ENCODE data around the gene TRMT11.
"Not testable (repeated sequence)": the region's sequence is repeated elsewhere in the genome, so short reads cannot be mapped to it uniquely, and the experiment has no call there.

The TRMT11 gene

DNA sequence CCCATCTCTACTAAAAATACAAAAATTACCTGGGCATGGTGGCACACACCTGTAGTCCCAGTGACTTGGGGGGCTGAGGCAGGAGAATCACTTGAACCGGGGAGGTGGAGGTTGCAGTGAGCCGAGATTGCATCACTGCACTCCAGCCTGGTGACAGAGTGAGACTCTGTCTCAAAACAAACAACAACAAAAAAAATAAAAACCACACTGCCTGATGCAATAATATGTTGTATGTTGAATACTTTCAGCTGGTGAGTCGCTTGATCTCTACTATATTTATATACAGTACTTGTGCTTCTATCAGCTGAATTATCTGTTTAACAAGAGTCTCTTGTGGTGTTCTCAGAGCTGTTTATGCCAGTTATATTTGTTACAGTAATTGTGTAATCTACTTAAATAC lies 37.1 kb downstream of the TRMT11 start:
- H3K27me3 ChIP-seq (ENCODE audit: insufficient read depth, low read length); H3K4me1 ChIP-seq (ENCODE audit: insufficient read depth, low read length); H3K9me3 ChIP-seq (ENCODE audit: low read length); H3K4me3 ChIP-seq (ENCODE audit: low read length); H2AFZ ChIP-seq (ENCODE audit: low read depth, low read length): not testable (repeated sequence)
- H3K36me3 ChIP-seq (ENCODE audit: insufficient read depth, low read length), result peaks cover 70% of the 10 kb centered on the region

DNA sequence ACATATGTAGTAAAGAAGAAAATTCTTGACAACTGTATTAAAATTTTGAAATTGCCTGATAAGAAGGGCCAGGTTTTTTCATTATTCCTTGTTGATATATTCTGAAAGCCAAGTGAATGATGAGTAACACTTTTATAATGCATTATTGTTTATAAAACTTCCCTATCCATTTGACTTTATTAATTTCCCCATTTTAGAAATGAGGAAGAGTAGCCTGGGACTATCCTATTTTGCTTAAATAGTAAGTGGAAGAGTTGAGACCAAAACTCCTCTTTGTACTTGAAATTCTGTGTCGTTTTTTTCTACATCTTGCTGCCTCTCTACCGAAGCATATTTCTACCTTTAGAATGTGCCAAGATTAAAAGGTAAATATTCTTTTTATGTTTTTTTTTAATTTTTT lies 39.7 kb downstream of the TRMT11 start:
- H2AFZ ChIP-seq (ENCODE audit: low read depth, low read length), result no peak overlapping the region

GRCh38 chr6:126027601-126028000 lies 41.3 kb downstream of the TRMT11 start:
- Histone ChIP-seq H3K4me1 (ENCODE audit: insufficient read depth, low read length) (no peaks in the 10 kb centered on the region), H3K27me3 (ENCODE audit: insufficient read depth, low read length) (no peaks in the 10 kb centered on the region), H2AFZ (ENCODE audit: low read depth, low read length) (no peak overlapping the region), H3K9me3 (ENCODE audit: low read length) (no peaks in the 10 kb centered on the region), H3K36me3 (ENCODE audit: insufficient read depth, low read length) (peaks cover 56% of the 10 kb centered on the region), H3K4me3 (ENCODE audit: low read length) (no peak overlapping the region)

More for the DNA sequence above, 39.7 kb downstream of the TRMT11 start:
- Histone ChIP-seq H3K36me3 (ENCODE audit: insufficient read depth, low read length) (peaks cover 64% of the 10 kb centered on the region), H3K4me1 (ENCODE audit: insufficient read depth, low read length) (no peaks in the 10 kb centered on the region), H3K27me3 (ENCODE audit: insufficient read depth, low read length) (no peaks in the 10 kb centered on the region), H3K9me3 (ENCODE audit: low read length) (no peaks in the 10 kb centered on the region), H3K4me3 (ENCODE audit: low read length) (no peak overlapping the region)

DNA sequence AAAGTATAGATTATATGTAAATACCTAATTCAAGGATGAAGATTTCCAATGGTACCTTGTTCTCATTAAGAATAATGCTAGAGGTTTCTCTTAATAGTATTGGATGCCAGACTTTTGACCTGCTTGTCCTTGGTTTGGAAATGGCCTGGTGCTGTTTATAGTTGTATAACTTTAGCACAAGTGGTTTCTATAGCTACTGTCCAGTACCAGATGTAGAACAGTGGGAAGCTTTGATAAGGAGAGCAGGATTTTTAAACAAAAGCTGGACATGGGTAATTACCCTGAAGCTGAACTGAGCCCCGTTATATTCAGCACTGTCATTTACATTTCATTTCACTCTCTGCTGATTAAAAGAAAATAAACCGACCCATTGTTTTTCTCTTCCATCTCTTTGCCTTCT lies 43.7 kb downstream of the TRMT11 start:
- H3K27me3 ChIP-seq (ENCODE audit: insufficient read depth, low read length), result no peaks in the 10 kb centered on the region
- H3K9me3 ChIP-seq (ENCODE audit: low read length), result no peaks in the 10 kb centered on the region
- H3K4me1 ChIP-seq (ENCODE audit: insufficient read depth, low read length), result no peaks in the 10 kb centered on the region

DNA sequence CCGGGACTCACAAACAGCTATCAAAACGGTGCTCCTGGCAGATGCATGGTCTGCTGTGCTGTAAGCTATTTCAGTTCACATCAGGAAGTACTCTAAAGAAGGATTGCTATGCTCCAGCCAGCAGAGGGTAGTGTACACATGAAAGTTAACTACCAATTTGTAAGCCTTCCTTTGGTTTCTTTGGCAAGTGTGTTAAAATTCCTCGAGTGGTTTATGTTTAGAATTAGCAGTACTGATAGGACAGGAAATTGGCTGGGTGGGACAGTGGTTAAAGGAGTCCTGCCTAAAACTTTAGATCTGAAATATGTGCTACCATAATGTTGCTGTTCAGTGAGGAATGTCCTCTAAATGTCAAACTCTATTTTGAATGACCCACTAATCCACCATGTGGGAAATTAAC lies 47.4 kb downstream of the TRMT11 start:
- Histone ChIP-seq H3K36me3 (ENCODE audit: insufficient read depth, low read length) (peaks cover 43% of the 10 kb centered on the region), H2AFZ (ENCODE audit: low read depth, low read length) (no peak overlapping the region), H3K27me3 (ENCODE audit: insufficient read depth, low read length) (no peaks in the 10 kb centered on the region), H3K4me1 (ENCODE audit: insufficient read depth, low read length) (no peaks in the 10 kb centered on the region), H3K9me3 (ENCODE audit: low read length) (no peaks in the 10 kb centered on the region), H3K4me3 (ENCODE audit: low read length) (no peak overlapping the region)

More for the DNA sequence above, 43.7 kb downstream of the TRMT11 start:
- Histone ChIP-seq H3K36me3 (ENCODE audit: insufficient read depth, low read length) (peaks cover 40% of the 10 kb centered on the region), H3K4me3 (ENCODE audit: low read length) (no peak overlapping the region), H2AFZ (ENCODE audit: low read depth, low read length) (no peak overlapping the region)

- H3K4me1 ChIP-seq (ENCODE audit: insufficient read depth, low read length), result no peaks in the 10 kb centered on the region
- H3K36me3 ChIP-seq (ENCODE audit: insufficient read depth, low read length), result peaks cover 47% of the 10 kb centered on the region
- H3K4me3 ChIP-seq (ENCODE audit: low read length), result no peak overlapping the region
- H3K27me3 ChIP-seq (ENCODE audit: insufficient read depth, low read length), result no peaks in the 10 kb centered on the region
- no peak overlapping the region for H2AFZ ChIP-seq (ENCODE audit: low read depth, low read length)
- no peaks in the 10 kb centered on the region for H3K9me3 ChIP-seq (ENCODE audit: low read length)
These were observed 48.3 kb downstream of the TRMT11 start for GRCh38 chr6:126034656-126035055.

DNA sequence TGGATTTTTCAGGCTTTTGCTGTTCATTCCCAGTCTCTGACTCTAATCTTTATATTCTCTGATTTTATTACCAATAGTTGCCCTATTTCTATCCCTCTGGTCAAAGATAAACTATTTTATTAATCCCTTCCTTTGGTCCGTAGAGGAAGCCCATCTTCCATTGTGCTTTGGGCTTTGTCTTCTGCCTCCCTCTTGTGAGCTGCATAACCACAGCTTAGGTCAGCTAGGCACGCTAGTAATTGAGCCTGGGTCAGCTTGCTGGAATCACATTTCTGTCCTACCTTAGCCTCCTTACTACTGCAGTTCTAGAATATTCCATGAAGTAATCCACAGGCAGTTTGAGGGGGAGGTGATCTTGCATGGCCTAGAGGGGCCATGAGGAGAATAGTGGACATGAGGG lies 49.4 kb downstream of the TRMT11 start:
- no peaks in the 10 kb centered on the region for H3K4me1 ChIP-seq (ENCODE audit: insufficient read depth, low read length)
- no peak overlapping the region for H2AFZ ChIP-seq (ENCODE audit: low read depth, low read length)
- no peaks in the 10 kb centered on the region for H3K9me3 ChIP-seq (ENCODE audit: low read length)
- H3K4me3 ChIP-seq (ENCODE audit: low read length), result no peak overlapping the region
- H3K27me3 ChIP-seq (ENCODE audit: insufficient read depth, low read length), result no peaks in the 10 kb centered on the region
- H3K36me3 ChIP-seq (ENCODE audit: insufficient read depth, low read length), result peaks cover 44% of the 10 kb centered on the region

- Histone ChIP-seq H2AFZ (ENCODE audit: low read depth, low read length) (no peak overlapping the region), H3K4me3 (ENCODE audit: low read length) (no peak overlapping the region), H3K36me3 (ENCODE audit: insufficient read depth, low read length) (peaks cover 46% of the 10 kb centered on the region), H3K4me1 (ENCODE audit: insufficient read depth, low read length) (peaks cover 5% of the 10 kb centered on the region), H3K9me3 (ENCODE audit: low read length) (no peaks in the 10 kb centered on the region), H3K27me3 (ENCODE audit: insufficient read depth, low read length) (no peaks in the 10 kb centered on the region)
These were observed 51.9 kb downstream of the TRMT11 start for GRCh38 chr6:126038234-126038633.

DNA sequence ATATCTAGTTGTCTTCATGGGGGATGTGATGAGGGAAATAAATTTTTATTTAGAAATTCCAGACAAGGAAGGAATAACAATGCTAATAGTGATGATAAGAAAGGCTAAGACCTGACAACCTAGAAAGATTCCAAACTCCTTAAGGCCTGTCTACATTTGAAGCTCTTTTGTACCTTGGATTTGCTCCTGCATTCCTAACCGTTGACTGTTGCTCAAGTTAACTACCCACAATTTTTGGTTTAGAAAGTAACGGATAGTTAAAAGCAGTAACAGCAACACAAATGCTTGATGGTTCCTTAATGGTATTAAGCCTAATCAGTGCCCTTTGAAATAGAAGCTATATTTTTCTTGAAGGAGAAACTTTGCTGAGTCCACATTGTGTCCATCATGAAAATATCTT lies 52.9 kb downstream of the TRMT11 start:
- Histone ChIP-seq H3K36me3 (ENCODE audit: insufficient read depth, low read length) (peaks cover 46% of the 10 kb centered on the region), H3K27me3 (ENCODE audit: insufficient read depth, low read length) (no peaks in the 10 kb centered on the region), H3K4me3 (ENCODE audit: low read length) (no peak overlapping the region), H3K4me1 (ENCODE audit: insufficient read depth, low read length) (peaks cover 5% of the 10 kb centered on the region), H2AFZ (ENCODE audit: low read depth, low read length) (no peak overlapping the region), H3K9me3 (ENCODE audit: low read length) (no peaks in the 10 kb centered on the region)

GRCh38 chr6:126040394-126040793 lies 54.1 kb downstream of the TRMT11 start:
- peaks cover 5% of the 10 kb centered on the region for H3K4me1 ChIP-seq (ENCODE audit: insufficient read depth, low read length)
- H3K4me3 ChIP-seq (ENCODE audit: low read length), result no peak overlapping the region
- H2AFZ ChIP-seq (ENCODE audit: low read depth, low read length), result no peak overlapping the region
- no peaks in the 10 kb centered on the region for H3K27me3 ChIP-seq (ENCODE audit: insufficient read depth, low read length)
- peaks cover 5% of the 10 kb centered on the region for H3K9me3 ChIP-seq (ENCODE audit: low read length)
- H3K36me3 ChIP-seq (ENCODE audit: insufficient read depth, low read length), result peaks cover 46% of the 10 kb centered on the region

- no peak overlapping the region for H3K4me3 ChIP-seq (ENCODE audit: low read length)
These were observed 54.5 kb downstream of the TRMT11 start for GRCh38 chr6:126040826-126041225.

GRCh38 chr6:126041516-126041915 lies 55.2 kb downstream of the TRMT11 start:
- no peak overlapping the region for H2AFZ ChIP-seq (ENCODE audit: low read depth, low read length)
- peaks cover 5% of the 10 kb centered on the region for H3K4me1 ChIP-seq (ENCODE audit: insufficient read depth, low read length)
- H3K4me3 ChIP-seq (ENCODE audit: low read length), result no peak overlapping the region
- H3K36me3 ChIP-seq (ENCODE audit: insufficient read depth, low read length), result peaks cover 45% of the 10 kb centered on the region
- no peaks in the 10 kb centered on the region for H3K27me3 ChIP-seq (ENCODE audit: insufficient read depth, low read length)
- peaks cover 6% of the 10 kb centered on the region for H3K9me3 ChIP-seq (ENCODE audit: low read length)

More at GRCh38 chr6:126040826-126041225, 54.5 kb downstream of the TRMT11 start:
- H3K27me3 ChIP-seq (ENCODE audit: insufficient read depth, low read length), result no peaks in the 10 kb centered on the region
- H3K9me3 ChIP-seq (ENCODE audit: low read length), result peaks cover 6% of the 10 kb centered on the region
- no peak overlapping the region for H2AFZ ChIP-seq (ENCODE audit: low read depth, low read length)
- peaks cover 49% of the 10 kb centered on the region for H3K36me3 ChIP-seq (ENCODE audit: insufficient read depth, low read length)
- peaks cover 5% of the 10 kb centered on the region for H3K4me1 ChIP-seq (ENCODE audit: insufficient read depth, low read length)

GRCh38 chr6:126042001-126042419 lies 55.7 kb downstream of the TRMT11 start:
- Histone ChIP-seq H3K27me3 (ENCODE audit: insufficient read depth, low read length) (no peaks in the 10 kb centered on the region), H3K4me3 (ENCODE audit: low read length) (no peak overlapping the region), H3K36me3 (ENCODE audit: insufficient read depth, low read length) (peaks cover 45% of the 10 kb centered on the region), H3K9me3 (ENCODE audit: low read length) (peaks cover 6% of the 10 kb centered on the region), H2AFZ (ENCODE audit: low read depth, low read length) (no peak overlapping the region), H3K4me1 (ENCODE audit: insufficient read depth, low read length) (peaks cover 5% of the 10 kb centered on the region)

DNA sequence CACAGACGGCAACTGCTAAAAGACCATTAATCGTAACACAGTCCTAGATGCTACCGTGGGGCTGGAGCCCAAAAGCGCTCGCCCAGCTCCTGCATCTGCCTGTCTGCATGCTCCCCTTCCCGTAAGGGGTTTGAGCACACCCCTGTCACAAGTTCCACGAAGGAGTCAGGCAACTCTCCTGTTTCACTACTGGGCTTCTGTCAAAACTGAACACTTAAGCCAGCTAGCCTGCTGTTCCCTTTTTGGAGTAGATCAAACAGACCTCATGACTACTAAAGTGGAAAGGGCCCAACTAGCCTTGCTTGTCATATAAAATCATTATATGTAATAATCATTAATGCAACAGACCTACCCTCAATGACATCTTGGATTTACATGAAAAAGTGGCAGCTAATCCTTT lies 61.3 kb downstream of the TRMT11 start:
- Histone ChIP-seq H3K27me3 (ENCODE audit: insufficient read depth, low read length) (no peaks in the 10 kb centered on the region), H3K36me3 (ENCODE audit: insufficient read depth, low read length) (peaks cover 32% of the 10 kb centered on the region), H3K4me3 (ENCODE audit: low read length) (no peak overlapping the region), H2AFZ (ENCODE audit: low read depth, low read length) (no peak overlapping the region), H3K4me1 (ENCODE audit: insufficient read depth, low read length) (no peaks in the 10 kb centered on the region), H3K9me3 (ENCODE audit: low read length) (peaks cover 6% of the 10 kb centered on the region)
